Stomach (tissue), 4 donors: ENCODE results near the gene CYB561.

Experiments
- CTCF ChIP-seq, 7 experiments: fragments of 450-650 bp in 4 of 7; fragments of 200-600 bp in 3 of 7; sonication (generic) in 3 of 7; IDR thresholded peaks; one replicate each; pipeline ENCODE4 v1.5.1; 2016 to 2019; ENCODE audit warnings: antibody characterized with exemption in 7 of 7, control low read depth in 2 of 7, mild to moderate bottlenecking in 1 of 7
- POLR2A ChIP-seq, 4 donors: fragments of 450-650 bp; IDR thresholded peaks; one replicate each; pipeline ENCODE4 v1.6.1; 2016; ENCODE audit warnings: antibody characterized with exemption in 4 of 4, control low read depth in 2 of 4, mild to moderate bottlenecking in 1 of 4, moderate library complexity in 1 of 4
- POLR2AphosphoS5 ChIP-seq, 3 donors: sonication (generic); formaldehyde crosslinking; IDR thresholded peaks; one replicate each; pipeline ENCODE4 v1.6.1; 2016; ENCODE audit warnings: antibody characterized with exemption in 3 of 3

GRCh38 chr17:63464691-63465236 is 18.7 kb upstream of the CYB561 start:
- TF ChIP-seq POLR2AphosphoS5 (IDR thresholded peaks at IDR 0.05) (no peak), CTCF (IDR thresholded peaks at IDR 0.05) (no peak), POLR2A (IDR thresholded peaks at IDR 0.05) (no peak)
